Subcutaneous abdominal adipose tissue (tissue), 5 donors: ENCODE measurements around the gene AKR1D1.
"Not testable (repeated sequence)": the region's sequence is repeated elsewhere in the genome, so short reads cannot be mapped to it uniquely, and the experiment has no call there.

ENCODE experiments used
- H3K27ac ChIP-seq: one replicate; pipeline ENCODE4 v1.7.0; 2013; ENCODE audit warnings: low read depth, mild to moderate bottlenecking, inconsistent platforms, low read length, moderate library complexity
- H3K27me3 ChIP-seq, 5 donors: one replicate each; pipeline ENCODE4 v1.7.0; 2013; ENCODE audit warnings: low read length in 5 of 5, inconsistent platforms in 1 of 5; ENCODE audit not compliant: control insufficient read depth in 5 of 5, insufficient read depth in 4 of 5
- H3K36me3 ChIP-seq, 5 donors: one replicate each; pipeline ENCODE4 v1.7.0; 2013; ENCODE audit warnings: low read length in 5 of 5; ENCODE audit not compliant: control insufficient read depth in 5 of 5, insufficient read depth in 5 of 5
- H3K4me1 ChIP-seq, 5 donors: one replicate each; pipeline ENCODE4 v1.7.0; 2013; ENCODE audit warnings: low read length in 5 of 5, mild to moderate bottlenecking in 3 of 5, moderate library complexity in 1 of 5; ENCODE audit not compliant: control insufficient read depth in 5 of 5, insufficient read depth in 5 of 5
- H3K4me3 ChIP-seq, 5 donors: one replicate each; pipeline ENCODE4 v1.7.0; 2013; ENCODE audit warnings: low read length in 5 of 5, low read depth in 1 of 5
- H3K9ac ChIP-seq, 5 donors: one replicate each; pipeline ENCODE4 v1.7.0; 2013; ENCODE audit warnings: low read length in 5 of 5, mild to moderate bottlenecking in 4 of 5, moderate library complexity in 3 of 5
- H3K9me3 ChIP-seq, 5 donors: one replicate each; pipeline ENCODE4 v1.7.0; 2013; ENCODE audit warnings: low read length in 5 of 5; ENCODE audit not compliant: control insufficient read depth in 5 of 5
- donor health status: healthy.
- donor health status: healthy.
- donor health status: healthy.
- donor health status: healthy.
- donor health status: healthy.

AKR1D1 gene

GRCh38 chr7:138086563-138087270 is 10.5 kb downstream of the AKR1D1 start:
- H3K9ac ChIP-seq = no peak overlapping the region
- H3K36me3 ChIP-seq = no peaks in the 10 kb centered on the region
- H3K27ac ChIP-seq = no peak overlapping the region
- no peak overlapping the region for H3K4me3 ChIP-seq
- no peaks in the 10 kb centered on the region for H3K27me3 ChIP-seq
- H3K9me3 ChIP-seq = no peaks in the 10 kb centered on the region
- no peaks in the 10 kb centered on the region for H3K4me1 ChIP-seq

GRCh38 chr7:138089080-138089901 is 13.0 kb downstream of the AKR1D1 start:
- Histone ChIP-seq H3K9me3 (no peaks in the 10 kb centered on the region), H3K4me1 (no peaks in the 10 kb centered on the region), H3K36me3 (no peaks in the 10 kb centered on the region), H3K4me3 (no peak overlapping the region), H3K9ac (no peak overlapping the region), H3K27me3 (no peaks in the 10 kb centered on the region), H3K27ac (no peak overlapping the region)

- no peaks in the 10 kb centered on the region for H3K4me1 ChIP-seq
- H3K36me3 ChIP-seq = no peaks in the 10 kb centered on the region
- H3K9ac ChIP-seq = no peak overlapping the region
Observed at GRCh38 chr7:138091032-138091431, 14.8 kb downstream of the AKR1D1 start.

GRCh38 chr7:138091840-138092239 is 15.6 kb downstream of the AKR1D1 start:
- not testable (repeated sequence) for H3K36me3 ChIP-seq, H3K27me3 ChIP-seq, H3K4me3 ChIP-seq, H3K4me1 ChIP-seq, H3K27ac ChIP-seq, H3K9ac ChIP-seq, H3K9me3 ChIP-seq

More at GRCh38 chr7:138091032-138091431, 14.8 kb downstream of the AKR1D1 start:
- Histone ChIP-seq H3K27ac (no peak overlapping the region), H3K4me3 (no peak overlapping the region), H3K27me3 (no peaks in the 10 kb centered on the region), H3K9me3 (no peaks in the 10 kb centered on the region)

- H3K9me3 ChIP-seq = no peaks in the 10 kb centered on the region
Observed at GRCh38 chr7:138092486-138093028, 16.3 kb downstream of the AKR1D1 start.

GRCh38 chr7:138095972-138096935 is 20.0 kb downstream of the AKR1D1 start:
- Histone ChIP-seq H3K9ac (no peak overlapping the region), H3K4me1 (no peaks in the 10 kb centered on the region), H3K36me3 (no peaks in the 10 kb centered on the region), H3K27ac (no peak overlapping the region), H3K9me3 (no peaks in the 10 kb centered on the region), H3K27me3 (no peaks in the 10 kb centered on the region), H3K4me3 (no peak overlapping the region)

More at GRCh38 chr7:138092486-138093028, 16.3 kb downstream of the AKR1D1 start:
- Histone ChIP-seq H3K4me3 (no peak overlapping the region), H3K4me1 (no peaks in the 10 kb centered on the region), H3K36me3 (no peaks in the 10 kb centered on the region), H3K27me3 (no peaks in the 10 kb centered on the region), H3K27ac (no peak overlapping the region), H3K9ac (no peak overlapping the region)

GRCh38 chr7:138097064-138097741 is 20.9 kb downstream of the AKR1D1 start:
- Histone ChIP-seq H3K27me3 (no peaks in the 10 kb centered on the region), H3K4me1 (no peaks in the 10 kb centered on the region), H3K4me3 (no peak overlapping the region), H3K9me3 (no peaks in the 10 kb centered on the region), H3K36me3 (no peaks in the 10 kb centered on the region), H3K9ac (no peak overlapping the region), H3K27ac (no peak overlapping the region)

GRCh38 chr7:138099813-138100212 is 23.6 kb downstream of the AKR1D1 start:
- Histone ChIP-seq H3K36me3 (no peaks in the 10 kb centered on the region), H3K9ac (no peak overlapping the region), H3K27me3 (no peaks in the 10 kb centered on the region), H3K9me3 (no peaks in the 10 kb centered on the region), H3K4me1 (no peaks in the 10 kb centered on the region), H3K27ac (no peak overlapping the region), H3K4me3 (no peak overlapping the region)

GRCh38 chr7:138105221-138105620 is 29.0 kb downstream of the AKR1D1 start:
- no peak overlapping the region for H3K27ac ChIP-seq
- no peaks in the 10 kb centered on the region for H3K4me1 ChIP-seq
- no peak overlapping the region for H3K9ac ChIP-seq
- no peaks in the 10 kb centered on the region for H3K27me3 ChIP-seq
- no peaks in the 10 kb centered on the region for H3K9me3 ChIP-seq
- H3K36me3 ChIP-seq = no peaks in the 10 kb centered on the region
- H3K4me3 ChIP-seq = no peak overlapping the region
